GM19397 (cell line): ENCODE results near the gene SCN9A.
"Not testable (repeated sequence)": the region's sequence is repeated elsewhere in the genome, so short reads cannot be mapped to it uniquely, and the experiment has no call there.

Experiments used
- ATAC-seq: cut with Tn5 transposase; IDR thresholded peaks from one replicate; pipeline ENCODE4 v1.9.1; 2021; ENCODE audit warnings: mild to moderate bottlenecking, moderate library complexity; ENCODE audit not compliant: unreplicated experiment

The SCN9A gene

DNA sequence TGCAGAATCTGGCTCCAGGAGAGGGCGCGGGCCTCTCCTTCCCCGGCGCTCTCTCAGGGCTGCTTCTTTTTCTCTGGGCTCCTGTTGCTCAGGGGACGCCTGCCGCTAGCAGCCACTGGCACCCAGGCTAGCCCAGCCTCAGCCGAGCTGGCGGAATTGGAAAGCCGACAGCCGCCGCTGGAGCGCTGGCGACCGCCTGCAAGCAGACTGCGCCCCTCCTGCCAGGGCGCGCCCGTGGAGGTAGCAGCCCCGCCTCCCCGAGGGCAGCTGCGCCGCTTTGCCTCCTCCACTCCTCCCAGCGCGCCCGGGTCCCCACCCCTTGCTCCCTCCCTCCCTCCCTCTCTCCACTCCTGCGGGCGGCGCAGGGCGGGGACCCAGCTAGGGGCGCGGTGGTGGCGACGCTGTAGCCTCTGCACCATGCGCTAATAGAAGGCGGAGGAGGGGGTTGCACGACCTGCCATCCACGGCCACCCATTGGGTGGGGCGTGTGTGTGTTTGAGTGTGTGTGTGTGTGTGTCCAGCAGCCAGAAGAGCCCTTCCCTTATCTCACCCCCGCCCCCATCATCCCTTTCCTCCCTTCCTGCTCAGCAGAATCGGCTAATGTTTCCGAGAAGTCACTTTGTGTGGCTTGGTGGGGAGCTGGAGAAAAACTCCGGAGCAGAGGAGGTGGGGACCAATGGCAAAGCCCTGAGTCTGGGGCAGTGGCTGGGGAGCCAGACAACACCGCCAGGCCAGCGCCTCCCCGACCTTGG is at the start of gene SCN9A:
Gene SCN9A (minus strand): TSS at position 209 of the 752 bp plus-strand sequence. CDS start 64,188 bp downstream, outside the sequence.
- ATAC-seq = peak; percentile 63

- no peak for ATAC-seq
Measured at GRCh38 chr2:166424841-166425240, 49.1 kb upstream of the SCN9A start.

- ATAC-seq = no peak
Measured at GRCh38 chr2:166419616-166419934, 43.8 kb upstream of the SCN9A start.

- ATAC-seq = no peak
Measured at GRCh38 chr2:166418853-166419615, 43.3 kb upstream of the SCN9A start.

GRCh38 chr2:166417669-166418068 is 41.9 kb upstream of the SCN9A start:
- no peak for ATAC-seq

DNA sequence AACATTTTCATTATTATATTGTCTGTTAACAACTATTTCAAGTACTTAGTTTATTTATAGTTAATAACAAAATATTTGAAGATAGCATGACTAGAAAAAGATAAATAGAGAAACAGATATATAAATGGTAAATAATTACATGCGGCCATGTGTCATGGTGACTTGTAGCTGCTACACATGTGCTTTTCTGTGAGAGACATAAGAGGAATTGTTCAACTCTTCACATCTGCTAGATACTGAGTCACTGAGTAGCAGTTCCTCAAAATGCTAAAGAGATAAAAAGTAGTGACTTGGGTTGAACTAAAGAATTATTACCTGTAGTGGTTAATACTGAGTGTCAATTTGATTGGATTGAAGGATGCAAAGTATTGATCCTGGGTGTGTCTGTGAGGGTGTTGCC is 37.5 kb upstream of the SCN9A start:
- no peak for ATAC-seq

DNA sequence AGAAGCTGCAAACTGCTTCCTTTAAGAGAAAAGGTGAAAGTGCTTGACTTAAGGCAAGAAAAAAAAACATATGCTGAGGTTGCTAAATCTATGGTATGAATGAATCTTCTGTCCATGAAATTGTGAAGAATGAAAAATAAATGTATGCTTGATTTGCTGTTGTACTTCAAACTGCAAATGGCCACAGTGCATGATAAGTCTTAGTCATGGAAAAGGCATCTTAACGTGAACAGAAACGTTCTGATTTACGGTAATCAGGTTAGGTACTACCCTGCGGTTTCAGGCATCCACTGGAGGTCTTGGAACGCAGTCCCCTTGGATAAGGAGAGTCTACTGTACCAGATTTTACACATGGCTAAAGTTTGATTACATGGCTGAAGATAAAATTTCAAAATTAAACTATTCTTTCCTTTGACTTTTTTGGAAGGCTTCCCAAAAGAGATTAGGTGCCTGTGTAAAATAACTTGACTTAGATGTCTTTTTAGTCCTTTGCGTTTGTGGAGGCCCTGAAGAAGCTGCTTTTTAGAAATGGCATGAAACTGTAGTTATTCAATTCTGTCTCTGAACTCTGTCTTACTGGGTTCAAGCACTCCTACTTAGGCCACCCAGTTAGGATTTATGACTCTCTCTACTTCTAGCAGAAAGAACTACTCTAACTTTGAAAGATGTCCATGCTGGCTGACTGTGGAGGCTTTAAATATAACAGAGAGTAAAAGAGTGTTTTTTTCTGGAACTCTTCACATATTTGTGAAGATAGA is 35.9 kb upstream of the SCN9A start:
- ATAC-seq = no peak

- ATAC-seq = no peak
Measured at GRCh38 chr2:166410828-166411472, 35.2 kb upstream of the SCN9A start.

DNA sequence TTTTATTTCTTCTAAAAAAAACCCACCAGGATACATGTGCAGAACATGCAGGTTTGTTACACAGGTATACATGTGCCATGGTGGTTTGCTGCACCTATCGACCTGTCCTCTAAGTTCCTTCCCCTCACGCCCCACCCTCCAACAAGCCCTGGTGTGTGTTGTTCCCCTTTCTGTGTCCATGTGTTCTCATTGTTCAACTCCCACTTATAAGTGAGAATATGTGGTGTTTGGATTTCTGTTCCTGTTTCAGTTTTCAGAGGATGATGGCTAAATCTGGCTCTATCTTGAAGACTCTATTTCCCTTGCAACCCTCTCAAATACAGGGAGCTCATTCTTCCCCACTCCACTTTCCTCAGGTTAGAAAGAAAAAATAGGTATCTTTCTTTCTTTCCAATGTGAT is 32.0 kb upstream of the SCN9A start:
- ATAC-seq = not testable (repeated sequence)

GRCh38 chr2:166406374-166406773 is 30.6 kb upstream of the SCN9A start:
- ATAC-seq = no peak

GRCh38 chr2:166405569-166405926 is 29.8 kb upstream of the SCN9A start:
- no peak for ATAC-seq

DNA sequence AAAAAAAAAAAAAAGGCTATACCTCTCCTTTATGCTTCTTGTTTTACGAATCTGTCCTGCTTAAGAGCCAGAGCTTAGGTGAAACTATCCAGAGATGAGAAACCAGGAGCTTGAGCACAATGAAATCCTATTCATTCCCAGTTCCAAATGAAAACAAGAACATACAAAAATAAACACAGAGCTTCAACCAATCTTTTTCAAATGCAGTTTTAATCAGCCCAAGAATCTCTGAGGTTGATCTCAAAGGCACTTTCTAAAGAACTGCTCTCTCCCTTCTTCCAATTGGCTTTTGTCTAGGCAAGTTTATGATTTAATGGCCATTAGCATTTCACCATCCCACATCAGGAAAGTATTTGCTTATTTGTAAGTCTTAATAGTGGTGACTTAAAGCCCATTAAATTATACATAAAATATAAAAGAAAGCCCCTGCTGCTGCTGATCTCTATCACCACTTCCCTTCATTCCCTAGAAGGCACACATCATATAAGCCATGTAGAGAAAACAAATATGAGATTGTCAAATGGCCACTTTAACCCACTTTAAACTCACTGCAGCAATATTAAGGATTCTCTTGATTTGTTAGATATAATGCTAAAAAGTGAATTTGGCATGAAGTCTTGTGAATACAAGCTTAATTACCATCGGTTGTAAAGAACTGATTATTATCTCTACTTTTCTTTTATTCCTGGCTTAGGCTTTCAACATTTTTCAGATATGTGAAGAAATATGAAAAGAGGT is 29.3 kb upstream of the SCN9A start:
- no peak for ATAC-seq

- ATAC-seq = no peak
Measured at GRCh38 chr2:166394245-166394644, 18.5 kb upstream of the SCN9A start.

DNA sequence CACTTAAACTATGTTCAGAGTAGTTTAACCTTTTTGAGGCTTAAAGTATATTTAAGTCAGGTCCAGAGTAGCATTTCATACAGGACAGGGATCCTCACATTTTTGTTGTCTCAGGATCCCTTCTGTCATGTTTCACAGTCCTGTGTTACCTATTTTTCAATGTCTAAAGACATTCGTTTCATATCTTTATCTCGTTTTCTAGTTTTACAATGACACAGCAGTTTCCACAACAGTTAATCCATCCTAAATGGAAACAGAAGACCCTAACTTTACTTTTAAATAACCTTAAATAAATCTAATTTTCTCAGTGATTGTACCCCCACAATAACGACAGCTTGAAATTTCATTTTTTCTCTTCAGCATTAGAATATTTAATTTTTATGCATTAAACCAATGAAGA is 17.3 kb upstream of the SCN9A start:
- no peak for ATAC-seq

- no peak for ATAC-seq
Measured at GRCh38 chr2:166388481-166389070, 12.8 kb upstream of the SCN9A start.

- no peak for ATAC-seq
Measured at GRCh38 chr2:166385313-166385712, 9.6 kb upstream of the SCN9A start.

- ATAC-seq = no peak
Measured at GRCh38 chr2:166384774-166385173, 9.0 kb upstream of the SCN9A start.

DNA sequence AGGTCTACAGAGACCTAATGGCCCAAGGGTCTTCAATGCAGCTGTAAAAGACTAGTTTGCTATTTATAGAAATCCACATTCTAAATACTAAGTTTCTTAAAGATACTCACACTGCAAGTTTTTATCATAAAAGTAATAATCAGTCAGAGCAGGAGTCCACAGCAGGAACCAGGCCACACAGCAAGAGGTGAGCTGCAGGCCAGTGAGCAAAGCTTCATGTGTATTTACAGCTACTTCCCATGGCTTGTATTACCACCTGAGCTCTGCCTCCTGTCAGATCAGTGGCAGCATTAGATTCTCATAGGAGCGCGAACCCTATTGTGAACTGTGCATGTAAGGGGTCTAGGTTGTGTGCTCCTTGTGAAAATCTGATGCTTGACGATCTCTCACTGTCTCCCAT is 6.7 kb upstream of the SCN9A start:
- no peak for ATAC-seq

- no peak for ATAC-seq
Measured at GRCh38 chr2:166380615-166381014, 4.9 kb upstream of the SCN9A start.

- no peak for ATAC-seq
Measured at GRCh38 chr2:166376873-166377272, 1.1 kb upstream of the SCN9A start.
